A549 (cell line): Measurements from ENCODE around the gene SCYL2. TPM values are rescaled to one million over a fixed set of nuclear protein-coding genes. Genes with fewer than 3 reads are reported as not detected.

Experiments used
- ATAC-seq, 2 experiments: fragments of 200-7000 bp in 1 of 2; fragments of >200 bp in 1 of 2; cut with Nextera tagmentation in 1 of 2; cut with Tn5 transposase in 1 of 2; 3 replicates each; pipeline versions ENCODE4 v1.8.0 to v1.9.1; 2018 to 2020; ENCODE audit warnings: mild to moderate bottlenecking in 1 of 2, moderate library complexity in 1 of 2
- CTCF ChIA-PET: fragments of 300-600 bp; sonication (Branson Sonifier 250); formaldehyde crosslinking; extraction: SDS; loops from one replicate; lab custom pipeline; 2021; ENCODE audit warnings: antibody characterized with exemption, inconsistent platforms; lab: Yijun Ruan, JAX
- POLR2A ChIA-PET: fragments of 350-600 bp; formaldehyde crosslinking; extraction: SDS; loops from one replicate; lab custom pipeline; 2021; ENCODE audit warnings: antibody characterized with exemption, inconsistent platforms; lab: Yijun Ruan, JAX
- DNase-seq, 2 experiments: peaks; one replicate each; pipeline versions ENCODE4 v3.0.0 to v3.0.0-alpha.2; 2011 to 2016; ENCODE audit warnings: low read depth in 1 of 2, low spot score in 1 of 2
- FAIRE-seq: peaks from 2 replicates; lab custom pipeline; 2011; peaks lifted over from hg19 to GRCh38; lab: Jason Lieb, UNC
- H3K27ac ChIP-seq, 2 experiments: fragments of >200 bp; sonication (Bioruptor Twin); formaldehyde crosslinking; 3 replicates each; pipeline ENCODE4 v1.5.1; 2016 to 2017
- H3K4me1 ChIP-seq: fragments of >200 bp; sonication (Bioruptor Twin); formaldehyde crosslinking; 3 replicates; pipeline ENCODE4 v1.6.1; 2016
- H3K4me2 ChIP-seq: fragments of >200 bp; sonication (Bioruptor Twin); formaldehyde crosslinking; 3 replicates; pipeline ENCODE4 v1.6.1; 2016
- H3K4me3 ChIP-seq: fragments of >200 bp; sonication (Bioruptor Twin); formaldehyde crosslinking; 3 replicates; pipeline ENCODE4 v1.5.1; 2016
- H3K9me3 ChIP-seq: fragments of >200 bp; sonication (Bioruptor Twin); formaldehyde crosslinking; 3 replicates; pipeline ENCODE4 v1.6.1; 2016
- BHLHE40 ChIP-seq: IDR thresholded peaks from 2 replicates; pipeline ENCODE4 v1.6.1; 2012; ENCODE audit warnings: low read depth, low read length, inconsistent platforms
- CBX2 ChIP-seq: fragments of 200-600 bp; sonication (generic); IDR thresholded peaks from 2 replicates; pipeline ENCODE4 v1.6.1; 2016; ENCODE audit warnings: low read depth, mild to moderate bottlenecking, borderline replicate concordance
- CBX8 ChIP-seq: fragments of 200-600 bp; sonication (generic); IDR thresholded peaks from 2 replicates; pipeline ENCODE4 v1.6.1; 2016
- CHD4 ChIP-seq: fragments of 200-600 bp; sonication (generic); IDR thresholded peaks from 2 replicates; pipeline ENCODE4 v1.6.1; 2016; ENCODE audit warnings: antibody characterized with exemption, mild to moderate bottlenecking, borderline replicate concordance
- GATA3 ChIP-seq: IDR thresholded peaks from 2 replicates; pipeline ENCODE4 v1.6.1; 2012; ENCODE audit warnings: borderline replicate concordance
- JUN ChIP-seq, 2 experiments: fragments of >200 bp; sonication (Bioruptor Twin); formaldehyde crosslinking; IDR thresholded peaks; 2 replicates in 1 of 2; 3 replicates in 1 of 2; pipeline ENCODE4 v1.6.1; 2016 to 2017
- MYC ChIP-seq: IDR thresholded peaks from 2 replicates; pipeline ENCODE4 v1.6.1; 2012; ENCODE audit warnings: mild to moderate bottlenecking, inconsistent platforms, low read length, improper control_type of control experiment, borderline replicate concordance
- NFE2L2 ChIP-seq: fragments of 150-350 bp; conservative IDR thresholded peaks from 2 replicates; pipeline ENCODE4 v1.6.1; 2014; ENCODE audit warnings: low read length
- POLR2AphosphoS2 ChIP-seq: conservative IDR thresholded peaks from 2 replicates; pipeline ENCODE4 v1.6.1; 2012; ENCODE audit warnings: low read length, improper control_type of control experiment, inconsistent platforms
- RAD21 ChIP-seq, 2 experiments: fragments of >200 bp in 1 of 2; sonication (Bioruptor Twin) in 1 of 2; formaldehyde crosslinking in 1 of 2; IDR thresholded peaks in 1 of 2; conservative IDR thresholded peaks in 1 of 2; 2 replicates in 1 of 2; 3 replicates in 1 of 2; pipeline ENCODE4 v1.6.1; 2012 to 2018; ENCODE audit warnings: inconsistent platforms in 1 of 2
- RCOR1 ChIP-seq: fragments of 150-350 bp; IDR thresholded peaks from 2 replicates; pipeline ENCODE4 v1.6.1; 2014; ENCODE audit warnings: antibody characterized with exemption, low read length, low read depth
- REST ChIP-seq: fragments of 200-600 bp; sonication (generic); IDR thresholded peaks from 2 replicates; pipeline ENCODE4 v1.6.1; 2016; ENCODE audit warnings: antibody characterized with exemption, mild to moderate bottlenecking, moderate library complexity
- SMC3 ChIP-seq: fragments of >200 bp; sonication (Bioruptor Twin); formaldehyde crosslinking; IDR thresholded peaks from 3 replicates; pipeline ENCODE4 v1.6.1; 2018; ENCODE audit warnings: inconsistent platforms
- TFCP2L1 ChIP-seq: fragments of 250-450 bp; sonication (Bioruptor Pico); IDR thresholded peaks from 2 replicates; pipeline ENCODE4 v1.5.0; 2021; ENCODE audit warnings: mild to moderate bottlenecking
- USF2 ChIP-seq: fragments of 450-650 bp; IDR thresholded peaks from 2 replicates; pipeline ENCODE4 v1.6.1; 2014; ENCODE audit warnings: antibody characterized with exemption
- ZFP36 ChIP-seq: fragments of 450-650 bp; IDR thresholded peaks from 2 replicates; pipeline ENCODE4 v1.6.1; 2014; ENCODE audit warnings: borderline replicate concordance; ENCODE audit not compliant: partially characterized antibody
- ZNF302 ChIP-seq: fragments of 250-450 bp; sonication (Bioruptor Pico); IDR thresholded peaks from 2 replicates; pipeline ENCODE4 v1.9.0; 2021; ENCODE audit warnings: inconsistent platforms, mild to moderate bottlenecking, moderate library complexity
- WGBS: methylation state at CpG from one replicate; pipeline ENCODE4 v1.1.6; 2017; ENCODE audit errors: missing lambda C conversion rate; 5-methylcytosine and 5-hydroxymethylcytosine counted together
- polyA plus RNA-seq, 4 experiments: library from polyadenylated mRNA; depleted of rRNA in 3 of 4; stranded (reverse); fragments of >200 nt; fragmentation: RNase III in 1 of 4; extraction: RNeasy Plus Mini Kit Qiagen cat#74134 plus additional on column Dnase treatment in 1 of 4; gene quantifications; 2 replicates in 3 of 4; 3 replicates in 1 of 4; pipeline ENCODE4 v1.2.3, GENCODE V29; 2011 to 2017
- TF ChIP-seq, protein P1 (sequence below): fragments of >200 bp; sonication (Bioruptor Twin); formaldehyde crosslinking; IDR thresholded peaks from 3 replicates; pipeline ENCODE4 v1.5.1; 2016

Gene SCYL2
- polyA plus RNA-seq, 2 of the 4 experiments (the other 2 are of a cell fraction): 21.7 to 51.7 TPM

GRCh38 chr12:100348657-100349454 lies 81.9 kb downstream of the SCYL2 start:
- Histone ChIP-seq H3K4me3 (no peak overlapping the region), H3K4me1 (no peaks in the 10 kb centered on the region), H3K27ac (no peak overlapping the region), H3K9me3 (no peaks in the 10 kb centered on the region), H3K4me2 (no peak overlapping the region)
- POLR2A ChIA-PET: no interaction called here
- no peak for FAIRE-seq
- ATAC-seq: peak; percentile 82 to 83
- WGBS: 41% methylated on average over 7 of the region's 7 CpGs
- CTCF ChIA-PET: interaction anchor here (0.6 to 6.7 kb wide), 30 partner anchors 8 to 391 kb away, joined by 3 to 96 read pairs (median 4); partner anchors contain the start of gene SLC17A8
- TF ChIP-seq USF2 (no peak), RAD21 (conservative IDR thresholded peaks at IDR 0.05 in 1 of 2, IDR thresholded peaks at IDR 0.05 in 1 of 2) (peak; percentile 83 to 93), SMC3 (peak; percentile 89), POLR2AphosphoS2 (no peak), NFE2L2 (peak; percentile 68)
- TF ChIP-seq, protein P1, sequence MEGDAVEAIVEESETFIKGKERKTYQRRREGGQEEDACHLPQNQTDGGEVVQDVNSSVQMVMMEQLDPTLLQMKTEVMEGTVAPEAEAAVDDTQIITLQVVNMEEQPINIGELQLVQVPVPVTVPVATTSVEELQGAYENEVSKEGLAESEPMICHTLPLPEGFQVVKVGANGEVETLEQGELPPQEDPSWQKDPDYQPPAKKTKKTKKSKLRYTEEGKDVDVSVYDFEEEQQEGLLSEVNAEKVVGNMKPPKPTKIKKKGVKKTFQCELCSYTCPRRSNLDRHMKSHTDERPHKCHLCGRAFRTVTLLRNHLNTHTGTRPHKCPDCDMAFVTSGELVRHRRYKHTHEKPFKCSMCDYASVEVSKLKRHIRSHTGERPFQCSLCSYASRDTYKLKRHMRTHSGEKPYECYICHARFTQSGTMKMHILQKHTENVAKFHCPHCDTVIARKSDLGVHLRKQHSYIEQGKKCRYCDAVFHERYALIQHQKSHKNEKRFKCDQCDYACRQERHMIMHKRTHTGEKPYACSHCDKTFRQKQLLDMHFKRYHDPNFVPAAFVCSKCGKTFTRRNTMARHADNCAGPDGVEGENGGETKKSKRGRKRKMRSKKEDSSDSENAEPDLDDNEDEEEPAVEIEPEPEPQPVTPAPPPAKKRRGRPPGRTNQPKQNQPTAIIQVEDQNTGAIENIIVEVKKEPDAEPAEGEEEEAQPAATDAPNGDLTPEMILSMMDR: peak; percentile 84
- DNase-seq: peak; percentile 34 to 57

- peak; percentile 33 to 68; a peak in 4 of 6 replicates for ATAC-seq
- TF ChIP-seq CHD4 (no peak), CBX8 (no peak)
- no peak for DNase-seq
- no peak within 1 kb of the TSS for H3K27ac ChIP-seq
- no peak within 1 kb of the TSS for H3K4me2 ChIP-seq
- FAIRE-seq: no peak
- WGBS: 55% methylated on average over 12 of the region's 13 CpGs
- no peak within 1 kb of the TSS for H3K4me3 ChIP-seq
- H3K9me3 ChIP-seq: no peaks in the 10 kb centered on the region
- POLR2A ChIA-PET: no interaction called here
- CTCF ChIA-PET: interaction anchor here (1.3 kb wide), 1 partner anchor 8 kb away, joined by 3 read pairs; no protein-coding TSS in a partner anchor
- H3K4me1 ChIP-seq: 0 out of 3 replicates have a peak, but pooled peaks cover 7% of the 10 kb centered on the region
Observed at GRCh38 chr12:100356644-100357223, 89.8 kb downstream of the SCYL2 start, which contains the start of gene SLC17A8. Gene SLC17A8, plus strand, starts transcription at chr12:100357074. Its CDS starts 318 bp downstream, at chr12:100357392.

DNA sequence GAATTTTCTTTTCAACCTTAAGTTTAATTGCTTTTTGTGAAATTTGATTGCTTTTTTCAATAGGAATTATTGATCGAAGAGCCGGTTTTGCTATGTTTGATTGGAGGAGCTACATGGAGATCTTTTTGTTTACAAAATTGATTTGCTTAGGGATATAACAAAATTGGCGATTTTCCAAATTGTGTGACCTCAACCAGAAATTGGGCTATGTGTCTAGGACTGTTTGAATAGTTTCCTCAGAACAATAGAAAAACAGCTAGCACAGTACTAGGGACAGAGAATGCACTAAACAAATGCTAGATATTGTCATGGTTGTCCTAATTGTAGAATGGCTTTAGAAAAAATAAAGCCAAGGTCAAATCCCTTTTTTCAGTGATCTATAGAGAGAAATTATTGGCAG lies 92.3 kb downstream of the SCYL2 start:
- 0 out of 3 replicates have a peak, but pooled peaks cover 7% of the 10 kb centered on the region for H3K4me1 ChIP-seq
- ATAC-seq: no peak
- 47% methylated on average over 3 of the region's 3 CpGs for WGBS

GRCh38 chr12:100359822-100360221 lies 92.8 kb downstream of the SCYL2 start:
- no peaks in the 10 kb centered on the region for H3K9me3 ChIP-seq
- no peak overlapping the region for H3K4me2 ChIP-seq
- ChIA-PET CTCF (interaction anchor here (1.1 to 2.7 kb wide), 2 partner anchors 11 to 375 kb away, joined by 3 to 13 read pairs; no protein-coding TSS in a partner anchor), POLR2A (interaction anchor here (0.6 kb wide), 1 partner anchor 131 kb away, joined by 5 read pairs; no protein-coding TSS in a partner anchor)
- FAIRE-seq (no peak), ATAC-seq (no peak), DNase-seq (peak in 1 of 2 experiments; percentile 11)
- no peak overlapping the region for H3K4me3 ChIP-seq
- WGBS: 47% methylated on average over 2 of the region's 2 CpGs
- H3K27ac ChIP-seq: no peak overlapping the region
- H3K4me1 ChIP-seq: 0 out of 3 replicates have a peak, but pooled peaks cover 7% of the 10 kb centered on the region
- TF ChIP-seq MYC: no peak
- TF ChIP-seq, protein P1: no peak
- no peak for TF ChIP-seq BHLHE40
- TF ChIP-seq GATA3: no peak
- no peak for TF ChIP-seq RCOR1
- TF ChIP-seq CBX2: no peak
- TF ChIP-seq CHD4: no peak
- TF ChIP-seq REST: no peak
- TF ChIP-seq JUN (IDR thresholded peaks at IDR 0.05): no peak
- no peak for TF ChIP-seq ZNF302

More for the DNA sequence above, 92.3 kb downstream of the SCYL2 start:
- CTCF ChIA-PET: interaction anchor here (1.1 to 2.7 kb wide), 2 partner anchors 11 to 375 kb away, joined by 3 to 13 read pairs; no protein-coding TSS in a partner anchor
- H3K4me2 ChIP-seq: no peak overlapping the region
- POLR2A ChIA-PET: no interaction called here
- DNase-seq (no peak), FAIRE-seq (no peak)
- H3K9me3 ChIP-seq: no peaks in the 10 kb centered on the region
- no peak overlapping the region for H3K4me3 ChIP-seq
- no peak for TF ChIP-seq TFCP2L1 (CRISPR knock-in tag)
- TF ChIP-seq ZFP36: no peak
- TF ChIP-seq SMC3: no peak
- H3K27ac ChIP-seq: no peak overlapping the region
